ENCODE results near the gene S1PR2.

DNA sequence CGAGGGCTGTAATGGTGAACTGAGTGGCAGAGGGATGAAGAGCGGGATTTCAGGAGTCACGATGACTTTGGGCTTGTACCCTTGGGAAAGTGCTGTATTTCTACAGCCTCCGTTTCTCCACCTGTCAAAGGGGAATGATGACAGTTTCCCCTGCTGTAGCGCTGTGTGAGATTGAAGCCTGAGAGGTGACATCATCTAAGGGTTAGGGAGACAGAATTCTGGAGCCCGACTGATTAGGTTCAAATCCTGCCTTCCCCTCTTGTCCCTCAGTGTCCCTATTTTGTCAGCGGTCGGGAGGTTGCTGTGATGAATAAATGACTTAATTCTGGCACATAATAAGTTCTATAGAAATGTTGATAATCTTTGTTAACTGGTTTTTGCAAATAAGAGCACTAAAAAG lies 21.6 kb upstream of the S1PR2 start:
- TF ChIP-seq, protein P1, sequence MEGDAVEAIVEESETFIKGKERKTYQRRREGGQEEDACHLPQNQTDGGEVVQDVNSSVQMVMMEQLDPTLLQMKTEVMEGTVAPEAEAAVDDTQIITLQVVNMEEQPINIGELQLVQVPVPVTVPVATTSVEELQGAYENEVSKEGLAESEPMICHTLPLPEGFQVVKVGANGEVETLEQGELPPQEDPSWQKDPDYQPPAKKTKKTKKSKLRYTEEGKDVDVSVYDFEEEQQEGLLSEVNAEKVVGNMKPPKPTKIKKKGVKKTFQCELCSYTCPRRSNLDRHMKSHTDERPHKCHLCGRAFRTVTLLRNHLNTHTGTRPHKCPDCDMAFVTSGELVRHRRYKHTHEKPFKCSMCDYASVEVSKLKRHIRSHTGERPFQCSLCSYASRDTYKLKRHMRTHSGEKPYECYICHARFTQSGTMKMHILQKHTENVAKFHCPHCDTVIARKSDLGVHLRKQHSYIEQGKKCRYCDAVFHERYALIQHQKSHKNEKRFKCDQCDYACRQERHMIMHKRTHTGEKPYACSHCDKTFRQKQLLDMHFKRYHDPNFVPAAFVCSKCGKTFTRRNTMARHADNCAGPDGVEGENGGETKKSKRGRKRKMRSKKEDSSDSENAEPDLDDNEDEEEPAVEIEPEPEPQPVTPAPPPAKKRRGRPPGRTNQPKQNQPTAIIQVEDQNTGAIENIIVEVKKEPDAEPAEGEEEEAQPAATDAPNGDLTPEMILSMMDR (IDR thresholded peaks at IDR 0.05; ENCODE audit: extremely low read depth in 1 of 2, insufficient read depth in 1 of 2, low read depth in 1 of 2, low read length in 2 of 2) = no peak
- TF ChIP-seq FOS (IDR thresholded peaks at IDR 0.05; ENCODE audit: borderline replicate concordance, insufficient read depth, low read length) (no peak), POLR2A (IDR thresholded peaks at IDR 0.05; ENCODE audit: low read depth, low read length) (no peak), POLR2AphosphoS5 (IDR thresholded peaks at IDR 0.05; ENCODE audit: insufficient read depth, low read depth, low read length) (no peak), JUN (IDR thresholded peaks at IDR 0.05; ENCODE audit: borderline replicate concordance, insufficient read depth, insufficient read length, low read depth) (no peak)
